ENCODE data around the gene FBP2. TPM values are rescaled to one million over a fixed set of nuclear protein-coding genes. Genes with fewer than 3 reads are reported as not detected.

The FBP2 gene
- total RNA-seq, 4 donors from 2014 or later, result 1.5 TPM; not detected in 3

DNA sequence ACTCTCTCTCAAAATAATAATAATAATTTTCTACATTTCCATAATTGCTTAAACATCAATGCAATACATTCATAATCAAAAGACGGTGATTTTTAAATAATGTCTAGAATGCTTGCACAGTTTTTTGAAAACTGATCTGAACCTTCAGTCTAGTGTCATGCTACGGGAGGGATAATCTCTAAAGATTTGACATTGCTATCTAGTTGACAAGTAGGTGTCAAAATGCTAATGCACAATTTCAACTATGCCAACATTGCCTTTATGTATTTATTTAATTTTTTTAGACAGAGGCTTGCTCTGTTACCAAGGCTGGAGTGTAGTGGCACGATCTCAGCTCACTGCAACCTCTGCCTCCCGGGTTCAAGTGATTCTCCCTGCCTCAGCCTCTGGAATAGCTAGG is 54.7 kb downstream of the FBP2 start:
- 91 to 93% methylated on average over 4 of the region's 4 CpGs for WGBS, 2 donors
- no peak for DNase-seq (ENCODE audit: low spot score in 2 of 2)
- no peak overlapping the region for H3K4me3 ChIP-seq (ENCODE audit: low read depth, poor library complexity, severe bottlenecking)
- TF ChIP-seq POLR2A (IDR thresholded peaks at IDR 0.05) (no peak), CTCF (IDR thresholded peaks at IDR 0.05) (no peak)
- intact Hi-C loops (cut with DNase I; ENCODE audit: low total_unique reads), result no loop called here

DNA sequence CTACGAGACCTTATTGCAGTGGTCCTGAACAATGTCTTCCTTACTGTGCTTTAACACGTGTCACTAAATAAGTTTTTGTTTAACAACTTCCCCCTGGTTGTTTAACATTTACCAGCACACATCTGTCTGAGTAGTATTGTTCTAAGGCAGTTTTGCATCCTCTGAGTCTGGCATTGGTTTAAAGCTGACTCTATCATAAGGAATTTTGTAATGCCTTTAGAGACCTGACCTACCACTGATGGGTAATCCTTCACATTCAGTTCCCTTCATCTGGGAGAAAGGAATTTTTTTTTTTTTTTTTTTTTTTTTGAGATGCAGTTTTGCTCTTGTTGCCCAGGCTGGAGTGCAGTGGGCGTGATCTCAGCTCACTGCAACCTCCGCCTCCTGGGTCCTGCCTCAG is 58.7 kb downstream of the FBP2 start:
- no peak for DNase-seq (ENCODE audit: low spot score in 2 of 2)
- no peak overlapping the region for H3K4me3 ChIP-seq (ENCODE audit: low read depth, poor library complexity, severe bottlenecking)
- TF ChIP-seq POLR2A (IDR thresholded peaks at IDR 0.05), result no peak
- no peak for TF ChIP-seq CTCF (IDR thresholded peaks at IDR 0.05)
- intact Hi-C loops (cut with DNase I; ENCODE audit: low total_unique reads), result no loop called here
- 74 to 80% methylated on average over 4 of the region's 4 CpGs for WGBS, 2 donors

DNA sequence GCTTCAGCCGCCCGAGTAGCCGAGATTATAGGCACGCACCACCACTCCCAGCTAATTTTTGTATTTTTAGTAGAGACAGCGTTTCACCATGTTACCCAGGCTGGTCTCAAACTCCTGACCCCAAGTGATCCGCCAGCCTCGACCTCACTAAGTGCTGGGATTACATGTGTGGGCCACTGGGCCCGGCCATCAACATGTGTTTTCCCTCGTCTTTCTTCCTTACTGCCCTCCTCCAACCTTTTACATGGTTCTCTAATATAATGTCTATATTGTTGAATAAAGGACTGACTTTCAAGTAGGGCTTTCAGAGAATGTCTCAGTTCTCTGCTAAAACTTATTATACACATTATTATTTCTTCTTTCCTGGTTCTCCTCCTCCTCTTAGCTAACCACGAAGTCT is 60.0 kb downstream of the FBP2 start:
- TF ChIP-seq CTCF (IDR thresholded peaks at IDR 0.05) (no peak), POLR2A (IDR thresholded peaks at IDR 0.05) (no peak)
- intact Hi-C loops (cut with DNase I; ENCODE audit: low total_unique reads), result no loop called here
- 88% methylated on average over 10 of the region's 10 CpGs for WGBS, 2 donors
- H3K4me3 ChIP-seq (ENCODE audit: low read depth, poor library complexity, severe bottlenecking), result no peak overlapping the region
- no peak for DNase-seq (ENCODE audit: low spot score in 2 of 2)

- no peak for DNase-seq (ENCODE audit: low spot score in 2 of 2)
- TF ChIP-seq POLR2A (IDR thresholded peaks at IDR 0.05) (no peak), CTCF (IDR thresholded peaks at IDR 0.05) (no peak)
- intact Hi-C loops (cut with DNase I; ENCODE audit: low total_unique reads), result no loop called here
- no peak overlapping the region for H3K4me3 ChIP-seq (ENCODE audit: low read depth, poor library complexity, severe bottlenecking)
- 85 to 90% methylated on average over 1 of the region's 1 CpG for WGBS, 2 donors
Observed at GRCh38 chr9:94533155-94533554, 60.5 kb downstream of the FBP2 start.

GRCh38 chr9:94528886-94529285 is 64.7 kb downstream of the FBP2 start:
- DNase-seq (ENCODE audit: low spot score in 2 of 2), result no peak
- intact Hi-C loops (cut with DNase I; ENCODE audit: low total_unique reads), result no loop called here
- TF ChIP-seq CTCF (IDR thresholded peaks at IDR 0.05) (no peak), POLR2A (IDR thresholded peaks at IDR 0.05) (no peak)
- 87 to 91% methylated on average over 4 of the region's 4 CpGs for WGBS, 2 donors
- H3K4me3 ChIP-seq (ENCODE audit: low read depth, poor library complexity, severe bottlenecking), result no peak overlapping the region

- intact Hi-C loops (cut with DNase I; ENCODE audit: low total_unique reads), result no loop called here
- no peak for DNase-seq (ENCODE audit: low spot score in 2 of 2)
- WGBS, 2 donors, result 71 to 87% methylated on average over 1 of the region's 1 CpG
- H3K4me3 ChIP-seq (ENCODE audit: low read depth, poor library complexity, severe bottlenecking), result no peak overlapping the region
- TF ChIP-seq POLR2A (IDR thresholded peaks at IDR 0.05) (no peak), CTCF (IDR thresholded peaks at IDR 0.05) (no peak)
Observed at GRCh38 chr9:94526951-94527350, 66.7 kb downstream of the FBP2 start.

Data from lower leg skin (tissue), 4 donors.